GM19455 (cell line): Measurements from ENCODE around the gene DDIT3.
"Not testable (repeated sequence)": the region's sequence is repeated elsewhere in the genome, so short reads cannot be mapped to it uniquely, and the experiment has no call there.

ENCODE experiments used
- ATAC-seq: cut with Tn5 transposase; IDR thresholded peaks from one replicate; pipeline ENCODE4 v1.9.1; 2021; ENCODE audit not compliant: unreplicated experiment

The DDIT3 gene, protein sequence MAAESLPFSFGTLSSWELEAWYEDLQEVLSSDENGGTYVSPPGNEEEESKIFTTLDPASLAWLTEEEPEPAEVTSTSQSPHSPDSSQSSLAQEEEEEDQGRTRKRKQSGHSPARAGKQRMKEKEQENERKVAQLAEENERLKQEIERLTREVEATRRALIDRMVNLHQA

DNA sequence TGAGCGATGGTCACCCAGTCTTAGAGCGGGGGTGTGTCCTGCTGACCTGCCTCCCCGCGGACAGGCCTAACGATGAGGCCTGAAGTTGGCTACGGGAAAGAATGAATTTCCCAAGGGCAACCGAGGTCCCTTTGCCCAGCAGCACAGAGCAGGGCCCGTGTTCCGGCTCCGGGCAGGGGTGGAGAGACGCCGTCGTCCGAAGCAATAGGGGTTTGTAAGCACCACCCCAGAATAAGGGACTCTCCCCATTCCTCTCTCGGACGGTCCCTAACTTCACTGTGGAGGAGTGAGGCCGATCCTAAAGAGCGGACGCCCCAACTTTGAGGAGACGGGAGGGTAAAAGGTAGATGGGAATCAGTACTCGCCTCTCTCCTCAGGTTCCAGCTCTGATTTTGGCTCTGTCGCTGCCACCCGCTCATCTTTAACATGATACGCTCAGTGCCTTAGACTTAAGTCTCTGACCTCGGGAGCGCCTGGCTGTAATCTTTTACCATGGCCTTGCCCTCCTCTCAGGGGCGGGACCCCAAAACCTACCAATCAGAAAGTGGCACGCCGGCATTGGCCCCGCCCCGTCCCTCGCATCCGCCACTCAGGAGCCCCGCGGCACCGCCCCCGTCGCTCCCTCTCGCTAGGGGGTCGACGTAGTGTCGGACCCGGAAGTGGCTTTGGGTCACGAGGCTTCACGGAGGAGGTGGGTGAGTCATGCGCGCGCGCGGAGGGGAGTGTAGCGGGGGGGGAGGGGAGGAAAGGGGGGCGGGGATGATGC is at the start of gene DDIT3:
DDIT3 (minus strand) TSS at position 462 of the 766 bp plus-strand sequence. CDS start 3,108 bp downstream, outside the sequence.
- ATAC-seq: peak; percentile 73

DNA sequence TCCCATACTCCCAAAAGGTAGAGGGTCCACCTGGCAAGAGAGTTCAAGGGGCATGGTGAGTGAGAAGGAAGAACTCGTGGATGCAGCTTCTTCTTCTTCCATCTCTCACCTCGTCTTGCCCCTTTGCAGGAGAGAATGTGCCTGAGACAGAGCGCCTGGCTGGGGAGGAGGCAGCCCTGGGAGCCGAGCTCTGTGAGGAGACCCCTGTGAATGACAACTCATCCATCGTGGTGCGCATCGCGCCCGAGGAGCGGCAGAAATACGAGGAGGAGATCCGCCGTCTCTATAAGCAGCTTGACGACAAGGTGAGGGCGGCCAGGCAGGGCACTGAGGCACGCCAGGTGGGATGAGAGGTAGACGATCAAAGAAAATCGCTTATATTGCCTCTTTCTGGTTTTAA is 49.5 kb upstream of the DDIT3 start:
- ATAC-seq: no peak

DNA sequence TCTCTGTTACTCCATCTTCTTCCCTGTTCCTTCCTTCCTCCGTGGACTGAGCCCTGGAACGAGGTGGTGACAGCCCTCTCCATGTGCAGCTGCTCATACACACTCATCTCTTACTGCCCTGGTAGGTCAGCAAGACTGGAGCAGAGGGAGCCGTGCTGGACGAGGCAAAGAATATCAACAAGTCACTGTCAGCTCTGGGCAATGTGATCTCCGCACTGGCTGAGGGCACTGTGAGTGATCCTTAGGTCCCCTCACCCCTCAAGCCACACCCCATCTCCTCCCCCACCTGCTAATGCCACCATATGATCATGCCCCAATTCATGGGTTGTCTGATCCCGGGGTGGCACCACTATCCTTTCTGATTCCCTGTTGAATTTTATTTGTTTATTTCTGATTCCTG is 48.5 kb upstream of the DDIT3 start:
- no peak for ATAC-seq

DNA sequence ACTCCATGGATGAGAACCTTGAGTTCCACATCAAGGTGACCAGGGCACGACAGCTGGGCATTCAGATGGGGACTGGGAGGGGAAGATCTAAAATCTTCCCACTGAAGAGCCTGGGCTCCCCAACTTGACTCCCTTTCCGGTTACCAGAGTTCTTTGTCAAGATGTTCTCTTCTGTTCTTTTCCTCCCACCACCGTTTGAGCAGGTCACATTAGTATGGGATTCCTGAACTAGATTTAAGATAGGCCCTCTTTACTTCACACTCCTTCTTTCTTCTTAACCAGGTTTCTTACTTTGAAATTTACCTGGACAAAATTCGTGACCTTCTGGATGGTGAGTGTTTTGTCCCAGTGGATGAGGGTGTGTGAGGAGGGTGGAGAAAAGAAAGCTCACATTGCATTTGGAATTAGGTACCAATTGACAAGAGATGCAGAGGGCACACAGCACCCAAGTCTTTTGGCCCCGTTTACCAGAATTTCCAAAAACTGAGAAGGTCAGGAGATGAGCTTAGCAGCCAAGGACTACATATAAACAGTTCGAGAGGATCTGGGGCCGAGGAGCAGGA is 43.9 kb upstream of the DDIT3 start:
- no peak for ATAC-seq

DNA sequence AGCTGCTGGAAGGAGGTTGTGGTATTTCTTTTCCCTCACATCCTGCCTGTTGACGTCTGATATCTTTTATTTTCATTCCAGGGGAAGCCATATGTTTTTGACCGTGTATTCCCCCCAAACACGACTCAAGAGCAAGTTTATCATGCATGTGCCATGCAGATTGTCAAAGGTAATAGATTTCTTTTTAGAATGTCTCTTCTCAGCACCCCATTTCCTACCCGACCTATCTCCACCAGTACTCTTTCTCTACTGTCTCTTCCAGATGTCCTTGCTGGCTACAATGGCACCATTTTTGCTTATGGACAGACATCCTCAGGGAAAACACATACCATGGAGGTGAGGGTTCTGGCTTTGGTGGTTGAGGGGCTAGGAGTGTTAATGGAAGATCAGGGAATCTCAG is 43.0 kb upstream of the DDIT3 start:
- no peak for ATAC-seq

DNA sequence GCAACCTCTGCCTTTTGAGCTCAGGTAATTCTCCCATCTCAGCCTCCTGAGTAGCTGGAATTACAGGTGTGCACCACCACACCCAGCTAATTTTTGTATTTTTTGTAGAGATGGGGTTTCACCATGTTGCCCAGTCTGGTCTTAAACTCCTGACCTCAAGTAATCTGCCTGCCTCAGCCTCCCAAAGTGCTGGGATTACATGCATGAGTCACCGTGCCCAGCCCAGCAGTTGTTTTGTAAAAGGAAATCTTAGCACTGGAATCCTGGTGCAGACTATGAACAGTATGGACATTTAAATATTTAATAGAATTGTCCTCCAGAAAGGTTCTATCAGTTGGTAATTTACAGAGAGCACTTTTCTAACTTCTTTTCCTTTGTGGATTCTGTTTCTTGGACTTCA is 40.8 kb upstream of the DDIT3 start:
- ATAC-seq: not testable (repeated sequence)

DNA sequence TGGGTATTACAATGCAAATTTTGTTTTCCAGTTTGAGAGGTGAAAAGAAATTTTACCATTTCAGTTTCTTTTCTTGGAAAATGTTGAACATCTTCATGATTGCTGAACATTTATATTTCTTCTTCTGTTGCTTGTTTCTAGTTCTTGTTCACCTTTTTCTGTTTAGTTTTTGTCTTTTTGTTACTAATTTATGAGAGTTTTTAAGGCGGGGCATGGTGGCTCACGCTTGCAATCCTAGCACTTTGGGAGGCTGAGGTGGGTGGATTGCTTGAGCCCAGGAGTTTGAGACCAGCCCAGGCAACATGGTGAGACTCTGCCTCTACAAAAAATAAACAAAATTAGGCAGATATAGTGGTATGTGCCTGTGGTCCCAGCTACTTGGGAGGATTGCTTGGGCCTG is 40.2 kb upstream of the DDIT3 start:
- no peak for ATAC-seq

DNA sequence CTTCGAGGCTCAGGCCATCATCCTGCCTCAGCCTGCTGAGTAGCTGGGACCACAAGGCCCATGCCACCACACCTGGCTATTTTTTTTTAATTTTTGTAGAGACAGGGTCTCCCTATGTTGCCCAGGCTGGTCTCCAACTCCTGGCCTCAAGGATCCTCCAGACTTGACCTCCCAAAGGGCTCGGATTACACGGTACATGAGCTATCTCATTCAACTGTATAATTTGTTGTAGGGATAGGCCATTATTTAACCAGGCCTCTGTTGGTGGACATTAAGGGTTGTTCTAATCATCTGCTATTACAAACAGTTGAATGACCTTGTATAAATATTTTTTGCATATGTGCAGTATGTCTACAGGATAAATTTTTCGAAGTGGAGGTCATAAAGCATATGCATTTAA is 38.5 kb upstream of the DDIT3 start:
- ATAC-seq: no peak

DNA sequence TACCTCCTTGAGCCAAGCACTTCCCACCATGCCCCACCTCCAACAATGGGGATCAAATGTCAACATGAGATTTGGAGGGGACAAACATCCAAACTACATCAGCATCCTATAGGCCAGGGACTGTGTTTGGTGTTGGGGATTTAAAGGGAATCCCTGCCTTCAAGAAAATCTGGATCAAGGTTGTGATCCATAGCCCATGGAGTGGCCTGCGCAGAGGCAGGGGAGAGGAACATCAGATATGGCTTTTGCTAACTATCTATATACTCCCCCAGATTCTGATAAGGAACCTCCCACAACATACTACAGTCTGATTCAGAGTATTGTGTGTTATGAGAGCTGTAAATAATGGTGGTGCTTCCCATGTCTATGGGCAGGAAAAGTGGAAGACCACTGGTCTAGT is 34.6 kb upstream of the DDIT3 start:
- no peak for ATAC-seq

DNA sequence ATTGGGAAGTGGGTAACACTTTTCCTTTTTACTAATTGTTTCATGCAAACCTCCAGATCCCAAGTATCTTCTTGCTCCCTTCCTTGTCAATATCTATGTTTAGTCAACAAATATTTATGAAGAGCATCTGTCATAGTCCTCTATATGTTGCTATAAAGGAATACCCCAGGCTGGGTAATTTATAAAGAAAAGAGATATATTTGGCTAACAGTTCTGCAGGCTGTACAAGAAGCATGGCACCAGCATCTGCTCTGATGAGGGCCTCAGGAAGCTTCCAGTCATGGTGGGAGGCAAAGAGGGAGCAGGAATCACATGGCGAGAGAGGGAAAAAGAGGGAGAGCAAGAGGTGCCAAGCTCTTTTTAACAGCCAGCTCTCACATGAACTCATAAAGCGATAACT is 34.1 kb upstream of the DDIT3 start:
- ATAC-seq: no peak

DNA sequence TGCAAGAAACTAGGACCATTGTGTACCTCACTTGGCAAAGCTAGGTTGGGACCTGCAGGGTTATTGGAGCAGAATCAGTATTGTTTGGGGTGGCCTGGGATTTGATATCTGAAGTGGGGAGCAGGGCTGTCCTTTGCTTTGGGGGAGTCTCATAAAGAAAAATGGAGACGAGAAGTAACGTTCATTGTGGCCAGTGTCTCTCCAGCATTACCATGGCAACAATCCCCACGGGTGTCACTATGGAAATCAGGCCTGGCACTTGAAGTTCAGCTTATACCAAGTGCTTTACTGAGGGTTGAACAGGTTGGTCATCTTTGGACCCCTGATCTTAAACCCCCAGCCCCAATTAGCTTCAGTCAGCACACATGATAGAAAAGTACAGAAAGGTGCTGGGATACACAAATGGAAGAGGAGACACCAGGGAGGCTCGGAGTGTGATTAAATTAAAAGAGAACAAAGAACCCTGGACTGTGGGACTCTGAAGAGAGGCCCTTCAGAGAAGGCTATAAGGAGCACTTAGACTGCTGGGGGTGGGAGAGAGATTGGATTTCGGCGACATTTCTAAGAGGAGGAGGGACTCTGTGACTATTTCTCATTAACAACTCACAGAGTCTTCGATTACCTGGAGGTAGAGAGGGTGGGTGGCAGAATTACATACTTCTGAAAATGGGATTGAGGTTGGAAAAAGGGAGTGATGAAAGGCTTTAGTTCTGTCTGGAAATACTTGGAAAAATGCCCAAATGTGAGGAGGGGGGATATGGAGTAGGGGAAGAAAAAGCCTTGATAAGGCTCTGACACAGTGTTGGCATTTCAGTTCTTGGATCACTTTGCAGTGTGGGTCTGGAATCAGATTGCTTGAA is 33.3 kb upstream of the DDIT3 start:
- no peak for ATAC-seq

DNA sequence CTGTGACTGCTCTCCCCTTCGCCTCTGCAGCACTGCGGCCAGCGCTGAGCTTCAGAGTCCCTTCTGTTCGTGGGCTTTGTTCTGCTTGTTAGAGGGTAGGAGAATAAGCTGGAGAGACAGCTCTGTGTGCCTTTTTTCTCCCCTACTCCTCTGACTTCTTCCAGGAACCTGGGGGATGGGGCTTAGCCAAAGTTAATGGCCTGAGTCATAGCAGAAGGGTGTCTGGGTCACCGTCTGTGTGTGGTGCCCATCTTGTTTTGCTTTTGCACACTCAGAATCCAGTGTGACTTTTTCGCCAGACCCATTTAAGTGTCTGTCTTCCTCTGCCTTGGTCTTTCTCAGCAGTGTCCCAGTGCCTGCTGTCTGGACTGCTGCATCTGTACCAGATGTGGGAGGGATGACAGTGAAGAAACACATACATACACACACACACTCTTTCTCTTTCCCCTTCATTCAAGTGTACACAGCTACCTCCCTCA is 32.6 kb upstream of the DDIT3 start:
- no peak for ATAC-seq

DNA sequence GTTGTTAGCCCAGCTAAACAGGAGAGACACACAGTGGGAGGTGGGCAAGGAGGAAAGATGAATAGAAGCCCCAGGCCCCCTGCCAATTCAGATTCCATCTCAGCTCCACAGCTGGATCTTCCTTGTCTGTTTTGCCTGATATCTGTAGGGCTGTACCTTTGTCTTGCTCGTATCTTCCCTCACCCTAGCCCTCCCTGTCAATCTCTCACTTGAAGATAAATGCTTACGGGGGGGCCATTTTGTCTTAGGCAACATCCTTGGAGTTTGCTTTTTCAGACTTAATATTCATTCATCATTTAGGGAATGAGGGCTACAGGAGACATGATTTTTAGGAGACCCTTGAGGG is 32.0 kb upstream of the DDIT3 start:
- ATAC-seq: no peak

DNA sequence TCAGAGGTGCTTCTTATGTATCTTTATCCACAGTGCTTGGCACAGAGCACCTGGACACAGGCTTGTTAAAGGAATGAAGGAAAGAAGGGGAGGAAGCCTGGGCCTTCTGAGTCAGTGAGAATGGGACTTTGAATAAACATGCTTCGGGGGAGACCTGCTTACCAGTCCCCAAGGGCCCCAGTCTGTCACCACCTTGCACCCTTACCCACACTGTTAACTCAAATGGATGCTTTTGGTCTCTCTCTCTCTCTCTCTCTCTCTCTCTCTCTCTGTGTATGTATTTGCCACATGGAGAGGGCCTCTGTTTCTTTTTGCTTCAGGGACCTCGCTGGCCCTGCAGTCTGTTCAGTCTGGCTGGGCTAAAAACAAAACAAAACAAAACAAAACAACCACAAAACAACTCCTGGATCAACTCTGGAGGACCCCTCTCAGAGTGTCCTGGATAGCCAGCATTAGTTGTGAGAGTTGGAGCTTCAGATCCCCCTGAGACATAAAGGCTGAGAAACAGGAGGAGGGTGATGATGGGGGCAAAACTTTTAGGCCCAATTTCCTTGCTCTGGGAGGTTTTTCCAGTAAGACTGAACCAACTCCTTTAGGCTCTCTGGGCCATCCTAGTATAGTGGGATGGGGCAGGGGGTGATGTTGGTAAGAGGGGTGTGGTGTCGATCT is 31.5 kb upstream of the DDIT3 start:
- ATAC-seq: no peak

DNA sequence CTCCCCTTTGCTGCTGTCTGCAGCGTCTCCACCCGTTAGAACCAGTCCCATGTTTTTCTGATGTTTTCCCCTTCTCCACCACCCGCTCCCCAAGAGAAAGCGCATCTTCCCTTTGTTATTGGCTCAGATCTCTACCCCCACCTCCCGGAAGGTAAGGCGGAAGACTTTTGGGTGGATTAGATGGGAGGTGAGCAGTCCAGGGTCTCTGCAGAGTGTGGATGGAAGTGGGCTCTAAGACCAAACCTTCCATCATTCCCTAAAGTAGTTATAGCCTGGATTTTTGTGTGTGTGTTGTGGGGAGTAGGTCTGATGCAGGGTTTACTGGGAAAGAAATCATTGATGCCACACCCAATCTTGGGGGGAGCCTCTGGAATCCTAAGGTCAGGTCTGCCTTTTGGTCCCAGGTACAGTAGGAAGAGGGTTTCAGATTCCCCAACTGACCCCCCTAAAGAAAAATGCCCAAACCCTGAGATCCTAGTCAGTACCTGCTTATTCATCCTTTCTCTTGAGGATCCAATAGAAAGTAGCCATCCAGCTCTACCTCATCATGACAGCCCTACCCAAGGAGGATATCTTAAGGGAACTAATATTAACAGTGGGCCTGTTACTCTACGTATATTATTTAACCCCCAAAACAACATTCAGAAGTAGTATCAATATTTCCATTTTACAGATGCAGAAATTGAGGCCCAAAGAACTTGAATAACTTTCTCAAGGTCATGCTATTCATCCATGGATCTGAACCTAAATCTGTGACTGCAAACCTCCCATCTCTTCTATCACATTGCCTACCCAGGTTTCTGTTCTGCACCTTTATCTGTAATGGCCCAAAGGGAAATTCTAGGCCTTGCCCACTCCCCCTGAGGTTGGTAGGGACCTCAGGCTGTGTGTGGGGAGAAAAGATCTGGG is 30.6 kb upstream of the DDIT3 start:
- no peak for ATAC-seq

DNA sequence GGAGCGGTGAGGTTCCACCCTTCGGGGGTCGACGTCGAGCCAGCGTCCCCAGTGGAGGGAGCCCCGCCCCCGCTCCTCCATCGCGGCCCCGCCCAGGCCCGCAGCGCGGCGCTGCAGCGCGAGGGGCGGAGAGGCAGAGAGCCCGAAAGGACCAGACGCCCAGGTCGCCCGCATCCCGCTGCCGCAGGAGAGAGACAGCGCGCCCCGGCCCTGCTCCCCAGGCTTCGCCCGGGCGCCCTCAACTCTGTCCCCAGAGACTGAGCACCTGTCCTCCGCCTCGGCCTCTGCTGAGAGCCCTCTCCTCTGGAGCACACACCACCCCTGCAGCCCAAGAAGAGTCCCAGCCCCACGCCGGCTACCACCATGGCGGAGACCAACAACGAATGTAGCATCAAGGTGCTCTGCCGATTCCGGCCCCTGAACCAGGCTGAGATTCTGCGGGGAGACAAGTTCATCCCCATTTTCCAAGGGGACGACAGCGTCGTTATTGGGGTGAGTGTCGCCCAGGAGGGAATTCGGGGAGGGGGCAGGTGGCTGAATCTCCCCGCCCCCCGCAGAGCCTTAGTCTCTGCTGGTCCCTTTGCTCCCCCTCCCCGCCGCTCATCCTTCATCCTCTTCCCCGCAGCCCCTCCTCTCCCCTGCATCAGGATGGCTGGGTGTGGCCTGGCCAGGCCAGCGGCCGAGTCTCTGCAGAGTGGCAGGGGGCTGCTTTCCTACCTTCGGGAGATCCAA is 29.8 kb upstream of the DDIT3 start, which contains the start of gene KIF5A:
KIF5A (plus strand) TSS at position 136 of the 732 bp plus-strand sequence; CDS start at position 364, 228 bp downstream.
- no peak for ATAC-seq

DNA sequence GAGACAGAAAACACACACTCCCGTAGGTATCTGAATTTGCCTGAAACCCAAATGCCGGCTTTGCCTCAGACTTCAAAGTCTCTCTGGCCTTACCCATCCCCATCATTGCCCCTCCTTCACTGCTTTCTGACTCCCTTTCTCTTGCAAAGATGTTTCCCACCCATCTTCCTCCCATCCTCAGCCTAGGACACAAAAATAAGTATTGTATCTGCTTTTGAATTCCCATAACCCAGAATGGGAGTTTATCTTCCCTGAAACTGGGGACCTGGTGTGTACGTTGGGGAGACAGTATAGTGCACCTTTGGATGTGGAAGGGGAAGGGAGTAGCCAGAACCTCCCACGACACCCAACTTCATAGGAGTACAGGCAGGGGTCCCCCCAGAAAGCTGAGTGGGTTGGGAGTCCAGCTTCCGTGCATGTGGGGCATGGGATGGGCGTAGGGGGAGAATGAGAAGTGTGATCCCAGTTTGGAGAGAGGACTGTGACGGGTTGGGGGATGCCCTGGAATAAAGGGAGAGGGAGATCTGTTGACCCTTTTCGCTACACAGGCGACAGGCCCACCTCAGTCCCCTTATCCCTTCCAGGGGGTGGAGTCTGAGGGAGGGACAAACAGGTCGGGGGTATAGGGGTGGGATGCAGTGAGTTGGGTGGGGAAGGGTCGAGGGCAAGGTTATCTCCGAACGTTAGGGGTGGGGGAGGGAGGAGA is 29.0 kb upstream of the DDIT3 start:
- ATAC-seq: no peak

DNA sequence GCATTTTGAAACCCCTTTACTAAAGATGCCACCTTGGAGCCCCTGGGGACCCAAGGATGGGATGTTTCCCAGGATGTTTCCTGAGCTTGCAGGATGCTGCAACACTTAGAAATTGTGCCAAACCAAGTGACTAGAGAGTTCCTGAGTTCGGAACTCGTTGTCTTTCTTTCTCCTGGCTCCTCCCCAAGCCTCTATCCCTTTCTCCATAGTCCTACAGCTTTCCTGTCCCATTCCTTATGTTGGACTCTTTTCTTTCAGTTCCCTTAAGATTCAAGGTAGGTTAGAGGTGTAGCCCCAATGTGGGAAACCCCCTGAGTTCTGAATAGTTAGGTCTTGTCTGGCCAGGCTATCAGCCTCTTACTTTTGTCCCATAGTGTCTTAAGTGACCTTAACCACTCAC is 28.2 kb upstream of the DDIT3 start:
- ATAC-seq: no peak

DNA sequence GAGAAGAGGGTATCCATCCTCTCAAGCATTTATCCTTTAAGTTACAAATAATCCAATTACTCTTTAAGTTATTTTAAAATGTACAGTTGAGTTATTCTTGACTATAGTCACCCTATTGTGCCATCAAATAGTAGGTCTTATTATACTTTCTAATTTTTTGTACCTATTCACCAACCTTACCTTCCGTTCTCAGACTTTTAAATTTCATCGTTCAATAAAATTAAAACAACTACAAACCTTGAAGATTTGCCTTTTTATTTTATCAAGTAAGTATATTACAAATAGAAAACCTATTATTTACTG is 27.6 kb upstream of the DDIT3 start:
- ATAC-seq: no peak
